GM12872 (cell line): ENCODE data around the gene NEUROG3.

Source experiments
- CTCF ChIP-seq: IDR thresholded peaks from 3 replicates; pipeline ENCODE4 v1.5.1; 2011; ENCODE audit warnings: low read depth, mild to moderate bottlenecking, low read length, moderate library complexity; ENCODE audit not compliant: insufficient read depth

Gene NEUROG3

GRCh38 chr10:69571618-69572158 lies 1.5 kb downstream of the NEUROG3 start:
- no peak for TF ChIP-seq CTCF

- TF ChIP-seq CTCF = no peak
These were observed 3.0 kb downstream of the NEUROG3 start for GRCh38 chr10:69570050-69570816.

- TF ChIP-seq CTCF = no peak
These were observed 3.8 kb downstream of the NEUROG3 start for GRCh38 chr10:69569396-69569934.

GRCh38 chr10:69568472-69569395 lies 4.5 kb downstream of the NEUROG3 start:
- TF ChIP-seq CTCF = no peak

GRCh38 chr10:69567920-69568319 lies 5.3 kb downstream of the NEUROG3 start:
- no peak for TF ChIP-seq CTCF

- no peak for TF ChIP-seq CTCF
These were observed 10.4 kb downstream of the NEUROG3 start for GRCh38 chr10:69562731-69563254.

- TF ChIP-seq CTCF = no peak
These were observed 13.7 kb downstream of the NEUROG3 start for GRCh38 chr10:69559525-69559924.
